Type B pancreatic cell (in vitro differentiated cells): ENCODE data around the gene ST7. TPM values are rescaled to one million over a fixed set of nuclear protein-coding genes. Genes with fewer than 3 reads are reported as not detected.

Experiments used
- DNase-seq: peaks from one replicate; pipeline ENCODE4 v3.0.0; 2021; ENCODE audit warnings: mixed read lengths; ENCODE audit not compliant: unreplicated experiment; ENCODE audit errors: extremely low spot score
- H3K27ac Mint-ChIP-seq: 2 replicates; pipeline ENCODE4 v1.8.0; 2021; ENCODE audit warnings: mild to moderate bottlenecking, mixed read lengths
- H3K27me3 Mint-ChIP-seq: 2 replicates; pipeline ENCODE4 v1.8.0; 2021; ENCODE audit warnings: mixed read lengths
- H3K36me3 Mint-ChIP-seq: 2 replicates; pipeline ENCODE4 v1.8.0; 2021; ENCODE audit warnings: mixed read lengths
- H3K4me1 Mint-ChIP-seq: one replicate; pipeline ENCODE4 v1.8.0; 2021; ENCODE audit warnings: mixed read lengths; ENCODE audit not compliant: unreplicated experiment
- H3K4me3 Mint-ChIP-seq: 2 replicates; pipeline ENCODE4 v1.8.0; 2021; ENCODE audit warnings: mild to moderate bottlenecking, mixed read lengths
- H3K9me3 Mint-ChIP-seq: 2 replicates; pipeline ENCODE4 v1.8.0; 2021; ENCODE audit warnings: mixed read lengths
- CTCF ChIP-seq: fragments of 200-600 bp; sonication (generic); conservative IDR thresholded peaks from 2 replicates; pipeline ENCODE4 v1.5.0; 2021; ENCODE audit warnings: antibody characterized with exemption, mild to moderate bottlenecking
- total RNA-seq: library from RNA; stranded (reverse); gene quantifications from 2 replicates; pipeline ENCODE4 v1.2.1, GENCODE V29; 2021; ENCODE audit warnings: low replicate concordance

Gene ST7
- total RNA-seq, 1 donor from 2014 or later, result 25.0 TPM

GRCh38 chr7:117015258-117016184, 62.2 kb downstream of the ST7 start:
- H3K27ac Mint-ChIP-seq, result no peak overlapping the region
- H3K4me1 Mint-ChIP-seq, result peaks cover 4% of the 10 kb centered on the region
- no peak for DNase-seq
- H3K27me3 Mint-ChIP-seq, result no peaks in the 10 kb centered on the region
- TF ChIP-seq CTCF, result no peak
- H3K36me3 Mint-ChIP-seq, result no peaks in the 10 kb centered on the region
- no peak overlapping the region for H3K4me3 Mint-ChIP-seq
- H3K9me3 Mint-ChIP-seq, result no peaks in the 10 kb centered on the region

- no peak overlapping the region for H3K27ac Mint-ChIP-seq
- TF ChIP-seq CTCF, result no peak
- DNase-seq, result no peak
- no peaks in the 10 kb centered on the region for H3K9me3 Mint-ChIP-seq
- no peak overlapping the region for H3K4me3 Mint-ChIP-seq
- H3K27me3 Mint-ChIP-seq, result no peaks in the 10 kb centered on the region
- H3K36me3 Mint-ChIP-seq, result no peaks in the 10 kb centered on the region
- H3K4me1 Mint-ChIP-seq, result peaks cover 4% of the 10 kb centered on the region
Observed at GRCh38 chr7:117017017-117017451, 63.7 kb downstream of the ST7 start.

- Mint-ChIP-seq H3K4me1 (peaks cover 7% of the 10 kb centered on the region), H3K27ac (no peak overlapping the region), H3K4me3 (no peak overlapping the region), H3K36me3 (no peaks in the 10 kb centered on the region), H3K27me3 (no peaks in the 10 kb centered on the region), H3K9me3 (no peaks in the 10 kb centered on the region)
- DNase-seq, result no peak
- no peak for TF ChIP-seq CTCF
Observed at GRCh38 chr7:117017702-117018266, 64.5 kb downstream of the ST7 start.

GRCh38 chr7:117018713-117019112, 65.4 kb downstream of the ST7 start:
- Mint-ChIP-seq H3K4me1 (peaks cover 11% of the 10 kb centered on the region), H3K4me3 (no peak overlapping the region), H3K27ac (no peak overlapping the region), H3K27me3 (no peaks in the 10 kb centered on the region), H3K9me3 (no peaks in the 10 kb centered on the region), H3K36me3 (no peaks in the 10 kb centered on the region)
- no peak for TF ChIP-seq CTCF
- no peak for DNase-seq

- Mint-ChIP-seq H3K4me3 (no peak overlapping the region), H3K4me1 (peaks cover 13% of the 10 kb centered on the region), H3K27ac (no peak overlapping the region), H3K36me3 (no peaks in the 10 kb centered on the region), H3K27me3 (no peaks in the 10 kb centered on the region), H3K9me3 (no peaks in the 10 kb centered on the region)
- no peak for DNase-seq
- TF ChIP-seq CTCF, result no peak
Observed at GRCh38 chr7:117019287-117019686, 66.0 kb downstream of the ST7 start.
